NCI-H2196 (cell line): ENCODE measurements around the gene ATF4.
A peak's percentile ranks its signal among the peaks of the same experiment; 100 is the strongest.

Experiments
- DNase-seq: peaks from one replicate; lab custom pipeline; 2025; ENCODE audit not compliant: unreplicated experiment; lab: John Stamatoyannopoulos, UW

Gene ATF4

DNA sequence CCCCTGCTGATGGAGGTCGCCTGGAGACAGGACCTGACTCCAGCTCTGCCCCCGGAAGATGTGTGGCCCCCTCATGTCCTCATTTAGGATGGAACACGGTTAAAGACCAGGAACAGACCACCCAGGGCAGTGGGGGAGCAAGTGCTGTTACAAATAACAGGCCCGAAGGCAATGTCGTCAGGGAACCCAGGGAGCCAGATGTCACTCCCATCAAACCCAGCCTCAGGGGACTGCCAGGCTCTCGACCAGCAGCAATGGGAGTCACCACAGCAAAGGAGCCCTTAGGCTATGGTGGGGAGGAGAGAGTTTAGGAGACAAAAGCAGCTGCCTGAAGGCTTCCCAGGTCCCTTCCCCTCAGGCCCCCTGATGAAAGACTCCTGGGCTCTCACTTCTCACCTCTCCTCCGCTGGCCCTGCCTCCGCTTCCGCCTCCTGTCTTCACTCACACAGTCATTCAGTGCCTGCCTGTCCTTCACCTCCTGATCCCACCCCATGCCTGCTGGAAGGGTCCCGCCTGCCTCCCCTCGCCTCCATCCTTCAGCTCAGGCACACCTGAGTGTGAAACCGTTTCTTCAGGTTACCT lies 7.8 kb downstream of the ATF4 start:
- no peak for DNase-seq

DNA sequence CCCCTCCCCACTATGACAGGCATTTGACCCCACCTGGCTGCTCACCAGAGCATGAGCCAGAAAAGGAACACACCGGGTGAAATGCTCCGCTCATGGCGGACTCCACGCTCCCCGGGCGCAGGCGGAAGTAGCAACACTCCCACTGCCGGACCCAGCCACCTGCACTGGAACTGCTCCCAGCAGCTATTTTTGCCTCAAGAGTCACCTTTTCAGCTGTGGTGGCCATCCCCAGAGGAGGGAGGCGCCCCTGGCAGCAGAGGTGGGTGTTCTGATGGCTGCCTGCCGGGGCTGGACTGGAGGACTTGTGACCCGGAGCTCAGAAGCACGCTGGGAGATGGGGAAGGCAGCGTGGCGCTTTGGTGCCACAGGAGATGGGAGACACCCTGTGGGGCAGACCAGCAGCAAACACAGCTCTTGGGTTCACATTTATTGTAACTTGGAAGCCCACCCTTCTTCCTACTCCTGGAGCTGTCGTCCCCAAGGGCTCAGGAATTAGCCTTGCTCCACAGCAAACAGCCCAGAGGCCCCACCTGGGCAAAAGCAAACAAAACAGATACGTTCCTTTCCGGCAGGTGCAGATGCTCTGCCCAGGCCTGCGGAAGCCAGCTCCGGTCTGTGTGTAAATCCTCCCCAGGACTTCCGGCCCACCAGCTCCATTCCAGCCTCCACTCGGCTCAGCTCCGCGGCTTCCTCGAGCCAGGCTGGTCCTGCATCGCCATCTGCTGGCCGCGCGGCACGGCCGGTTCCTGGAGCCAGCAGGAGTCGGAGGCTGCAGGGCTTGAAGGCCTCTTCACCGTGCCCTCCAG lies 8.5 kb downstream of the ATF4 start:
- DNase-seq: peak; percentile 86

DNA sequence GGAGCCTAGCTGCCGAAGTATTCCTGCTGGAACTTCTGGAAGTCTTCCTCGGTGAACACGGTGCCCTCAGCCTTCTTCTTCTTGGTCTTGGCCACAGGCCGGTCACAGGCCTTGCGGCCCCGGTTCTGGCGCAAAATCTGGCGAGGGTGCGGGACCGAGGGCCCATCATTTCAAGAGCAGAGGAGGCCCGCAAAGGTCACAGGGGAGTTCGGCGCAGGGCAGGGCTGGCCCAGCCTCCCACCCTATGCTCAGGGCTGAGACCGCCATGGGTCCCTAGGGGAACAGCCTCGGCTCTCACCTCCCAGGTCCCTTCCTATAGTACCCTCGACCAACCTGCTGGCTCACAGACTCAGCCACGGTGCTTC lies 9.1 kb downstream of the ATF4 start:
- no peak for DNase-seq

DNA sequence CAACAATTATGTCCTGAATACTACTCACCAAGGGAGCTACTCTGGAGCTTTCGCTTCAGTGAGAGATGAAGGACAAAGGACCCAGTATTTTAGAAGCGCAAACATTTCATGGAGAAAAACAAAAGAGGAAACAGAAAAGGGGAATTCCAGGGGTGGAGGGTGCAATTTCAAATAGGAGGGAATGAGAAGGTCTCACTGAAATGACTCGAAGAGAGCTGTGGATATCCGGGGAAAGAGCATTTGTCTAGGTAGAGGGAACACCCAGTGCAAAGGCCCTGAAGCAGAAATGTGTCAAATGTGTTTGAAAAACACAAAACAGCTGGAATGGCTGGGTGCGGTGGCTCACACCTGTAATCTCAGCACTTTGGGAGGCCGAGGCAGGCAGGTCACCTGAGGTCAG lies 9.8 kb downstream of the ATF4 start:
- DNase-seq: no peak

DNA sequence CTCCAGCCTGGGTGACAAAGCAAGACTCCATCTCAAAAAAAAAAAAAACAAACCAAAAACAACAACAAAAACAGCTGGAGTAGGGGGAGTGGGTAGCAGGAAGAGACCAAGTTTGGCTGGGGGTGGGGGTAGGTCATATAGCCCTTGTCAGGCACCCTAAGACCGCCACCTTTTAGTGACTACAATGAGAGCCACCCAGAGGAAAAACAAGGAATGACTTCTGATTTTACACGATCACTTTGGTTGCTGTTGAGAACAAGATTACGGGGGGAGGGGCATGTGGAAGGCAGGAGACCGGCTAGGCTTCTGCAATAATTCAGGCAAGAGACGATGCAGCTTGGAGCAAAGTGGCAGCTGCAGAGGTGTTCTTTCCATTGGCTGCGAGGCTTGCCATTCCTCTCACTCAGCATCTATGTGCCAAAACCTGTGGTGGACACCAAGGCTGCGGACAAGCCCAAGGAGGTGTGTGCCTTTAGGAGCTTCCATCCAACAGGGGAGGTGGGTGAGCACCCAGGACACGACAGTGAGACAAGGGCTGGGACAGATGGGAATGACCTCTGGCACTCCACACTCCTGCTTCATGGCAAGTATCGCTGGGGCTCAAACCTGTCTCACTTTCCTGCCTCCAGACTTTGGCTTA lies 10.4 kb downstream of the ATF4 start:
- no peak for DNase-seq

DNA sequence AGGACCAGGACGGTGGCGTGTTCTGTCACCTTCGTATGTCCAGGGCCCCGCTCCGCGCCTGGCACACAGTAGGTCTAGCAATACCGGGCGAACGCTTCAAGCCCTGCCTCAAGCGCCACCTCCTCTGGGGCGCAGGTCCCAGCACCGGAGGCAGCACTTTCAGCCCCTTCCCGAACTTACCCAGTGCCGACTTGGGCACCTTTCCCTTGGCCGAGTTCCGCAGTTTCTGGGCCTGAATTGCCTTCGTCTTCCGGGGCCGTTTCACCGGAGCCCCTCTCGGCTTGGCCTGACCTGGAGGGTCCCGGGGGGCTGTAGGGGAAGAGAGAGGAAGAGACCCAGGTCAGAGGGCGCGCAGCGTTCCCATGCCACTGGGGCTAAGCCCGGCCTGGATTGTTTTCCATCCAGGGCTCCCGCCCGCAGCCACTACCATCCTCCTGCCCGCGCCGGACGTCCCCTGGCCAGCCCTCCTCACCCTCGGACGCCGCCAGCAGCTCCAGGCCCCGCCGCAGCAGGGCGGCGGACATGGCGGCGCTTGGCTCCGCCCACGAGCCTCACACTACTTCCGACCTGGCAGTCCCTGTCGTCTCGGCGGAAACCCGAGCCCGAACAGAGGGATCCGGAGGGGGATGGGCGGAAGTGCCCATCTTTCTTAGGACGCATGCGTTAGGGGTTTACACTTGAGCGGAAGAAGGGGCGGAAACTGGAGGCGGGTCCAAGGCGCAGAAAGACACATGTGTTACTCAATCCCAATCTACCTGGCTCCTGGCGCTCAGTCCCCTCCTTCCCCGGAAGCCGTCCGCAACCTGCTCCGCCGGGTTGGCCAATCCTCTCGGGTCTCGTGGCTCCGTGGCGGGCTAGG lies 12.1 kb downstream of the ATF4 start, which contains the start of gene RPS19BP1:
TSS of gene RPS19BP1 (minus strand) at position 534 of the 859 bp plus-strand sequence. CDS start at position 524, 10 bp downstream.
- DNase-seq: peak; percentile 90

DNA sequence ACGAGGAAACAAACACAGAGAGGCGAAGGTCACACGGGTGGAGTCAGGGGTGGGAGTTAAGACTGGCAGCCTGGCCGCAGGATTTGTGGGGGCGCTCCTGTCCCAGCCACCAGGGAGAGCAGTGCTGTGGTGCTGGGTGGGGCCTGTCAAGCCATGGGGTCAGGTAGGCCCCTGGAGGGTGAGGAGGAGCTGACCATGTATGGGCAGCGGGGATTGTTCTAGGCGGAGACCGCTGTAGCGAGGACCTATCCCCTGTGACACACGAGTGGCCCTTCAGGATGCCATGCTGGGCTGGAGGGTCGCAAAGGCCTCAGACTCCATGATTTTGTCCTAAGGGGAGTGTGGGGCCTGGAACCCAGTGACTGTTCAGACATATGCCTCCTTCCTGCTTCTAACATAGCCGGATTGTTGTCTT lies 13.7 kb downstream of the ATF4 start:
- no peak for DNase-seq

DNA sequence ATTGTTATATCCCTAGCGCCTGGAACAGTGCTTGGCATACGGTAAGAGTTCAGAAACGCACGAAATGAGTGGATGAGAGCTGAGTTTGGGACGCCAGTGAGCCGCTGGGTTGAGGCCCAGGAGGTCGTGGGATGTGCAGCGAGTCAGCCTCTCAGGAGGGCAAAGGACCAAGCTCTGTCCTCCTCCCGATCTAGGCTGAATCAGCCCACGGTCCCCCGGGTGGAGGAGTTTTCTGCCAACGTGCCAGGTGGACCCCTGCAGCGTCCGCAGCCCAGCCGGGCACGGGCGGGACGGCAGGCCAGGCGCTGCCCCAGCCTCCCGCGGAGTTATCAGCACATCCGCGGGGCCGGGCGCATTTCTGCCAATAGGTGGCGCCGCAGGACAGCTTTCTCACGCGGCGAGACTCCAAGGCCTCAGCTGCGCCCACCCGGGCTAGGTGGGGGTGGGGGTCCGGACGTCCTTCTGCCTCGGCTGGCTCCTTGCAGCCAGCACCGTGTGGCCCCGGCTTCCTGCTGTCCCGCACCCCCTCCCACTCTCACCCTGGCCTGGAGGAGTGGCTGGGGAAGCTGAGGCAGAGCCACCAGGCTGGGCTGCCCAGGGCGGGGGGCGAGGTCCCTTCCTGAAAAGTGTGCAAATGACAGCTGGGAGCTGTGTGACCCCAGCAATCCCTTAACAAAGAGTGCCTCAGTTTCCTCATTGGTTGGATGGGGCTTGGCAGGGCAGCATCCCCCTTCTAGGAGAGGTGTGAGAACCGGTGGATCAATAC lies 14.4 kb downstream of the ATF4 start:
- DNase-seq: peak; percentile 58

DNA sequence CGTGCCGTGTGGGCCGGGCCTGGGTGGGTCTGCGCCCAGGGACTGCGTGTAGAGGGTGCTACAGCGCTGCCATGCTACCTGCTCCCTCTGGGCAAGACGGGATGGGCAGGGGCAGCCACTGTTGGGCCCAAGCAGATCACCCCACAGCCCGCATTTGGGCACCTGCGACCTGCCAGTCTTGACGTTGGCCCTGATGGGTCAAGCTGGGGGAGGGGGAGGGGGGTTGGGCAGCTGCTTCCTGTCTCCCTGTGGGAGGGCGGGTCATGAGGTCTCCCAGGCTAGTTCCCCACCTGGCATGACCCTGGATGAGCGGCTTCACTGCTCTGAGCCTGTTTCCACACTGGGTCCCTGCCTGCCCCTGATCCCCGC lies 15.0 kb downstream of the ATF4 start:
- DNase-seq: no peak

DNA sequence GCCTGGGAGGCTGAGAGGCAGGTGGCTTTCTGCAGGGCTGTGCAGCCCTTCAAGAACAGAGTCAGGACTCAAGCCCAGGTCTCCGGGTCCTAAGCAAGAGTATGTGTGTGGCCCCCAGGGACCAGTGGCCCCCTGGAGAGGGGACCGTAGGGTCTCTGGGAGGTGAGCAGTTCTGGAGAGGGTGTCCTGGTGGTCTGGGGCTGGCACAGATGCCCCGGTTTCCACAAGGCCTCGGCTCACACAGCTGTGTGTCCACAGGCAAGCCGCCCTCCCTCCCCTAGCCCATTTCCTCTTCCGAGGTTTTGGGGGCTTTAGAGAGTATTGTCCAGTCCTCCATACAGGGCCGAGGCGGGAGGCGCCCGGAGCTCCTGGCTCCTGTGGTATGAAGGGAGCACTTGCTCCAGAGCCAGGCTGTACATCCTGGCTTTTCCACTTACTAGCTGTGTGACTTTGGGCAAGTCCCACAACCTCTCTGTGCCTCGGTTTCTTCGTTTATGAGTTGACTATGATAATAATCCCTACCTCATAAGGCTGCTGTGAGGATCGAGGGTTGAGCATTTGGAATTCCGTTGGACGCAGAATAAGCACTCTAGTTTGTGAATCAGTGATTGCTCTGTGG lies 15.6 kb downstream of the ATF4 start:
- DNase-seq: no peak

DNA sequence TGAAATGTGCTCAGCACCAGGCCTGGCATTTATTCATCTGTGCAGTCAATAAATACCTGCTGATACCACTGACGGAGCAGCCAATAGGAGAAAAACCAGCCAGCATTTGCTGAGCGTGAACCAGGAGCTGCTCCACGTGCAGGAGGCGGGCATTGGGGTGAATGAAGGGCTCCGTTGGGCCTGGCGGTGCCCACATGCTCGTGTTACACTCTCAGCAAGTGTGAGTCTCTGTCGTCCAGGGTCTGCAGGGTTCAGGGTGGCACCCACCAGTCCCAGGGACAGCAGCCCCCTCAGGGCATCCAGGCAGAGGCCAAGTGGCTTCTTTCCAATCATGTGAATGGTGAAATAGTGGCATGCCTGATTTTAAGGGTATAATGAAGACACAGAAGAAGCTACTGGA lies 16.3 kb downstream of the ATF4 start:
- no peak for DNase-seq

DNA sequence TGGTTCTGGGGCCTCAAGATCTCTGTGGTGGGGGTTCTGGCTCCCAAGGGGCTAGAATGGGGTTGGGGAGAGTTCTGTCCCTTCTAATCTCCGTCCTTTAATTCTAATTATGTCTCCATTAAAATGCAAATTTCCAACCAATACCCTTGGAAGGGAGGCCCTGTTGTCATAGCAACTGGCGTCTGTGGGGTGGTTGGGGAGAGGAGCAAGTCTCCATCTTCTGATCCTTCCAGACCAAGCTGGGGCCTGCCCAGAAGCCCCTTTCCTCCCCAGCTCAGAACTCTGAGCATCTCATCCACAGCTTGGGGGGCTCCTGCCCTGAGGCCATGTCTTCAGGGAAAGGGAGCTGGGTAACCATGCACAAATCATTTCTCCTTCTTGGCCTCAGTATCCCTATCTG lies 17.6 kb downstream of the ATF4 start:
- DNase-seq: no peak

DNA sequence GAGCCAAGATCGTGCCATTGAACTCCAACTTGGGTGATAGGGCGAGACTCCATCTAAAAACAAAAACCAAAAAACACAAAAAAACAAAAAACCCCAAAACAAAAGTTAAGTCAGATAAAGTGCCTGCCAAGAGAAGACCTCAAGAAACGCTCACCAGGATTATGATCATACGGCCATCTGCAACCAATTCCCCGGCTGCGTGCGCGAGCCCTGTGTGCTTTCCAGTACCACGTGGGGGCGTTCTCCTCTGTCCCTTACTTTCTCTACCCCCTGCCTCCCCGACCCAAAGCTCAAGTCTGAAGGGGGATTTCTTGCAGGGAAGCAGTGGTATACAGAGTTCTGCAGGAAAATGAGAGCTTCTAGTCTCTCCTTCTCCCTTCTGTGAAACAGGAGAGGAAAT lies 22.7 kb downstream of the ATF4 start:
- no peak for DNase-seq

DNA sequence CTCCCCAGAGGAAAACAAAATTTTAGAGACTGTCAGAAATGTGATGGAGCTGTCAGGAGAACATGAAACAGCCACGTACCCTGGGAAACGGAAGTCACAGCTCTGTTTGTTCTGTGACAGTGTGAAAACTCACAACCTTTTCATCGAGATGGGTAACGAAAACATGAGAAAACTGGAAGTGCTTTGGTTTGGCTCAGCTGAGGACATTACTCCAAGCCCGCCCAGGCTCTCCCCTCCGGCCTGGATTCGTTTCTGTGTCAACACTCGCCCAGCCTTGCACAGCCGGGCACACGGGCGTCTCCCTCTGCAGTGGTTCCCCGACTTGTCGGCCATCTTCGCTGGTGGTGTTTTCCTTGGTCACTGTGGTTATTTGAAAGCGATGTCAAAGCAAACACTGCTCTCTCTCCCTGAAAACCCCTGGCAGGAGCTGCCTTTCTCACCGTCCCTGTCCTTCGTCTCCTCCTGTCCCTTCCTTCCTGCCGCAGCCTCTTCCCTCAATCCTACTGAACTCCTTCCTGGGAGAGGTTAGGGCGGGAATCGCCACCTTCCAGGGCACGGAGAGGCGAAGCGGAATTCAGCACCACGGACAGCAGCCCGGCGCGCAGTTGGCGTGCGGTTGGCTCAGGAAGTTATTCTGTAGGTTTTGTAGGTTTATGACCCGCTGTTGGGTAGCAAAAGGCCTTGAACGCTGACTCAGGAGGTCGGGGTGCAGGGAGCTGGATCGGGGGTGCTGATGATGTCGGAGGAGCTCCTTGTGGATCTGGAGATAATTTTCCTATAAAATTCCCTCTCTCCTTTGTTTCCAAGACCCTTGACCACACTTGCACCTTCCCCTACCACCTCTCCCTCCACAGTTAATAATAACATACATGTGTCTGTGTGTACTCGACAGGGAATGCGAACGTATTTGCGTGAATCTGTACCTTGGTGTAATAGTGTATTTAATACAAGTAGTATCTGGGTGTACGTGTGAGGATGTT lies 25.3 kb downstream of the ATF4 start:
- no peak for DNase-seq

DNA sequence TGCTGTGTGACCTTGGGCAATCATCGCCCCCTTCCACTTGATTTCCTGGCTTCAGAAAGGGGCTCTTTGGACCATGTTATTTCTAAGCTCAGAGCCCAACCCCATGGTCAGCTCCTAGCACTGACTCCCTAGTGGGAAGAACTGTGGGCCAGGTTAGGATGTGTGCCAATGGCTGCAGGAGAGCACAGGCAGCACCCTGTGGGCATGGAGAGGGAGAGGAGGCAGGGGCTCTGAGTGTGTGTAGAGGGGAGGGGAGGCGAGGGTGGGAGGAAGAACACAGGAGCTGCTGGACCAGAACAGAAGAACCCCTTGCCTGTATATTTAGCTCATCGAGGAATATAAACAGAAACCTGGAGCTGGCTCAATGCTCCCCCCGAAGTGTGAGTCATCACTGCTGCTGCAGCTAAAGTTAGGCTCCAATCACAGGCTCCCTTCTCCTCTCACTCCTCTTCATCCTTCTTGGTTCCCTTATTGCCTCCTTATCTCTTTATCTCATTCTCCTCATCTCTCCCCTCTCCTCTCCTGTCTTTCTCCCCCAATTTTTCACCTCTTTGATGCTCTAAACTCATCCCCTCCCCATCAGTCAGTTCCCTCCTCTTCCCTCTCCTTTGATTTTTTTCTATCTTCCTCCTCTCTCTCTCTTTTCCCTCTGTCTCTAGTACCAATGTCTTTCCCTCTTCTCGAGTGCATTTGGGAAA lies 26.7 kb downstream of the ATF4 start:
- peak; percentile 6 for DNase-seq

DNA sequence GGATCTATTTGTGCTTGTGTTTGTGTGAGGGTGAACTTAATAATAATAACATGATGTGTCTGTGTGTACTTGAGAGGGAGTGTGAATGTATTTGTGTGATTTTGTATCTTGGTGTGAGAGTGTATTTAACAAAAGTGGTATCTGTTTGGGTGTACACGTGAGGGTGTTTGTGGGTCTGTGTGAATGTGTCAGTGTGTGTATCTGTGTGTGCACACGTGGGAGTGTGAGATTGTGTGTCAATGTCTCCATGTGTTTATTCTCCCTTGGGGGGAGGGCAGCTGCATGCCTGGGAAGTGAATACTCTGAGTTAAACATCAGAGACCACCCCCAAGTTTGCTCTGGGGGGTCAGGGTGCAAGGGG lies 27.2 kb downstream of the ATF4 start:
- no peak for DNase-seq

DNA sequence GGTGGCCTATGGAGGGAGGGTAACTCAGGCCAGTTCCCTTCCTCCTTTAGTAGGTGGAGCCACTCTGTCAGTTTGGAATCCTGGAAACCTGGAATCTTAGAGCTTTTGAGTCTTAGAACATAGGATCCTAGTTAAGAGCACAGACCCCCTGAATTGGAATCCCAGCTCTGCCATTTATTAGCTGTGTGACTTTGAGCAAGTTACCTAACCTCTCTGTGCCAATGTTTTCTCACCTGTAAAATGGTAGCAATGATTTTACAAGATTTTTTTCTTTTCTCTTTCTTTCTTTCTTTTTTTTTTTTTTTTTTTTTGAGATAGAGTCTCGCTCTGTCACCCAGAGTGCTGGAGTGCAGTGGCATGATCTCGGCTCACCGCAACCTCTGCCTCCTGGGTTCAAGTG lies 33.1 kb downstream of the ATF4 start:
- no peak for DNase-seq

DNA sequence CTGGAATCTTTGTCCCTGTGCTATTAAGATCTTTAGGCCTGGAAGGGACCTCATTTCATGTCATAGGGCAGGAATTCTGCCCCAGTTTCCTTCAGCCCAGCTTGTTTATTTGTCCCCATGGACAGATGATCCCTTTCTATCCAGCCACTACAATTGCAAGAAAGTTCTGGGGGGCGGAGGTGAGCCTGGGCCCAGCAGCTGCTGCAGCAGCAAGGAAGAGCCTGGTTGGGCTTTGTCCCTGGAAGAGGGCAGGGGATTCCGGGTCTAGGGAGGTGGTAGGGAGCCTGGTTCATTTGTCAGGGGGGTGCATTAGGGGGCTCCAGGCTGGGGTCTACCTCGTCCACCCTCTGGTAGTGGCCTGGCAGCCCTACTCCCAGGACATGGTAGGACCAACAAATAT lies 33.8 kb downstream of the ATF4 start:
- DNase-seq: no peak
